HG03521 (cell line): Measurements from ENCODE around the gene IGSF8.
A peak's percentile ranks its signal among the peaks of the same experiment; 100 is the strongest.

ENCODE experiments used
- ATAC-seq: cut with Tn5 transposase; IDR thresholded peaks from one replicate; pipeline ENCODE4 v1.9.1; 2021; ENCODE audit warnings: mild to moderate bottlenecking, moderate library complexity; ENCODE audit not compliant: unreplicated experiment

IGSF8 gene

DNA sequence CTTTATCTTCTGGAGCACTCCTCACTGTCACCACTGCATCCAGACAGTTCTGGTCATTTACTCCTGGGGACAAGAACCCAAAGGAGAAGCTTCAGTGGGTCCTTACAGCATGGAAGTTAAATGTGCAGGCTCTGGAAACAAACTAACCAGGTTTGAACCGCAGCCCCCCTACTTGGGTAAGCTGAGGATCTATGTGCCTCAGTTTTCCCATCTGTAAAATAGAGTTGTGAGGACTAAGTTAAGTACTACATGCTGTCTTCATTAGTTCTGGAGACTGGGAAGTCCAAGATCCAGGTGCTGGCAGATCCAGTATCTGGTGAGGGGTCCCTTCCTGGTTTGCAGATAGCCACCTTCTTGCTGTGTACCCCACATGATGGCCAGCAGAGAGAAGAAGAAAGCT, 9.1 kb upstream of the IGSF8 start:
- ATAC-seq: no peak

- no peak for ATAC-seq
These were observed 6.7 kb upstream of the IGSF8 start for GRCh38 chr1:160105155-160105554.

DNA sequence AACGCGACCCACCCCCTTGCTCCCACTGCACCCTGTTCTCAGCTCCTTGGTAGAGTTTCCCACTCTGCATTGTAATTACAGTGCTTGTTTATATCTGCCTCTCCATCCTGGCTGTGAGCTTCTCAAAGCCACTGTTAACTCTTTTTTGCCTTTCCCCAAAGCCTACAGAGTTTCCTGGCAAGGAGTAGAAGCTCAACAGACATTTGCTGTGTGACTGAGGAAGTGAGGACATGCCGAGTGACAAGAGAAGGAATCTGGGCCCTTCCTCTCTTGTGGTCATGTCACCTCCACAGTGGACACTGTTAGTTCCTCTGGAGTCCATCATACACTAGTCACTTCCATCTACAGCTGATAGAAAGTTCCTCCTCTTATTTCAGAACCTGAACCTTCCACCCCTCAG, 6.1 kb upstream of the IGSF8 start:
- ATAC-seq: no peak

- no peak for ATAC-seq
These were observed 5.4 kb upstream of the IGSF8 start for GRCh38 chr1:160103658-160104408.

DNA sequence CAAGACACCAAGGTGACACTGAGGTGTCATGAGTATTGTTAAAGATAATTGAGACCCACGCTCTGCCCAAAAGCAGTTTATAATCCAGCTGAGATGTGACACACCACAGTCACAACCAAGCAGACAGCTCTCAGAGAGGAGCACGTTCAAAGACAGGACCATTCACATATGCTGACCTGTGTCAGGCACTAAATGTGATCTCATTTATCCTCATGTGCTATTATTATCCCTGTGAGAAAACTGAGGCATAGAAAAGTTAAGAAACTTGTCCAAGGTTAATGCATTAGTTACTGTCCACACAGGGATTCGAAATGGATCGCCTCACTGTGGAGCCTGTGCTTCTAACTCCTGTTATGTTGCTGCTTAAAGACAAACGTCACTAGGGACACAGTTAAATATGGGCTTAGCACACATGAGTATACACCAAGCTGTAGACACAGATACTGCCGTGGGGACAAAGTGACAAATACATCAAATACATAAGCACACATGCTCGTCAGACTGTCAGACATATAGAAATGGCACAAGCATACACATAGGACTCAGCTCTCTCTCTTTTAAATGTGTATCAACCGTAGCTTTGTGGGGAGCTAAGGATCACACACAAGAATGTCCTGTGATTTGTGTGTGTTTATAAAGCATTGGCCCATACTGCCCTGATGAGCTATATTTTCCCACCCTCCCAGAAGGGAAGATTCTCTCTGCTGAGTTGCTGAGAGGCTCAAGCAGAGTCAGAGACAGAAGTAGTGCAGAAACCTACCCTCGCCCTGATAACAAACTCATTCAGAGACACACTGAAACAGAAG, 3.5 kb upstream of the IGSF8 start:
- ATAC-seq: no peak

- no peak for ATAC-seq
These were observed 2.8 kb upstream of the IGSF8 start for GRCh38 chr1:160101037-160101716.

DNA sequence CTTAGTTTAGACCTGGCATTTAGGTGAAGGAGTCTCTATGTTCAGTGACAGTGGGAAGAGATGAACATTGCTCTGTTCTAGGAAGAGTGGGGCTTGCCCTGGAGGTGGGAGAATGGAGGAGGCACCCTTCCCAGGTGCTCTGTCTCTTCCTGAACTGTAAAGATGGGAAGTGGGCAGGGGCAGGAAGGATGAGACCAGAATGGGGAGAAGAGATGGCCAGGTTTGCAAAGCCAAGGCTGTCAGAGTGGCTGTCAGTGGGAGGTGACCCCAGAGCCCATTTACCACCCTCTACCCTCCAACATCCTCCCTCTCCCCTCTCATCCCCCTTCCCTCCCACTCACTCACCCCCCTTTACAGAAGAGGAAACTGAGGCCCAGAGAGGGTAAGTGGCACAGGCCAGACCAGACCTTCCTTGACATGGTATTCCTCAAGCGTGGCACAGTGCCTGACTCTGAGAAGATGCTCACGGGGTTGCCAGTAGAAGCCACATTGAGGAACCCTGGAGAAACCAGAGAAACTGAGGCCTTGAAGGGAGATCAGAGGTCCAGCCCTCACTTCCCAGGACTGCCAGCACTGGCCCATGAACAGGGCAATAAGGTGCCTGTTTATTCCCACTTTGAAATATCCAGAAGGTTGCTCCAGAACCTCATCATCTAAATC, 1.4 kb upstream of the IGSF8 start:
- ATAC-seq: no peak

- peak; percentile 83 for ATAC-seq
These were observed 588 bp upstream of the IGSF8 start for GRCh38 chr1:160098852-160099561.

- no peak for ATAC-seq
These were observed 1.1 kb downstream of the IGSF8 start for GRCh38 chr1:160097151-160097910.

GRCh38 chr1:160096274-160097116, 1.9 kb downstream of the IGSF8 start:
- ATAC-seq: no peak

- ATAC-seq: no peak
These were observed 2.9 kb downstream of the IGSF8 start for GRCh38 chr1:160095382-160096105.

- no peak for ATAC-seq
These were observed 3.6 kb downstream of the IGSF8 start for GRCh38 chr1:160094806-160095205.

DNA sequence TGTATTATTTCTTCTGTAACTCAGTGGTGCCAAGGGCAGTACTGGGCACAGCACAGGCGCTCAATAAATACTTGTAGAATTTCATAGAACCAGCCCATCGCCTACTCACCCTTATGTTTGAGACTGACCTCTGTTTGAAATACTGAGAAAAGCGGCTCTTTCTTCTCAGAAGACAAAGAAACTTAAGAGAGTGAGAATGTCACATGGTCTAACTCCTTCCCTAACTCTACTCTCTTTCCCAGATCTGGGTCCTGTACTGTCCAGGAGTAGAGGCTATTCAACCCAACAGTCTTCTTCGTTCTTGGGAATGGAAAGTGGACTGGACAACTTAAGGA, 4.2 kb downstream of the IGSF8 start:
- ATAC-seq: no peak

GRCh38 chr1:160093624-160094290, 4.7 kb downstream of the IGSF8 start:
- ATAC-seq: no peak

DNA sequence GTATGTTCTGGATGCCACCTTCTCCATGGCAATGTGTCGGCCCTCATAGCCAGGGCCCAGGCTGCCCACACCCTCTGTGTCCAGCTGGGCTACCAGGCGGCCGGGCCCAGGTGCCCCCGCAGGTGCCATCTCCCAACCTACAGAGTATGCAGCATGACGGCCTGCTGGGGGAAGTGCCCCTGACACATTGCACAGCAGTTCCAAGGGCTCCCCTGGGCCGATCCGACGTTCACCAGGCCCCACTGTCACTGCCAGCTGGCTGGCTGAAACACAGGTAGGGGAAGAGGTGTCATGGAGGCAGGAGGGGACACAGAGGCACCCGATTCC, 5.4 kb downstream of the IGSF8 start:
- no peak for ATAC-seq

- ATAC-seq: no peak
These were observed 5.9 kb downstream of the IGSF8 start for GRCh38 chr1:160092366-160093068.

DNA sequence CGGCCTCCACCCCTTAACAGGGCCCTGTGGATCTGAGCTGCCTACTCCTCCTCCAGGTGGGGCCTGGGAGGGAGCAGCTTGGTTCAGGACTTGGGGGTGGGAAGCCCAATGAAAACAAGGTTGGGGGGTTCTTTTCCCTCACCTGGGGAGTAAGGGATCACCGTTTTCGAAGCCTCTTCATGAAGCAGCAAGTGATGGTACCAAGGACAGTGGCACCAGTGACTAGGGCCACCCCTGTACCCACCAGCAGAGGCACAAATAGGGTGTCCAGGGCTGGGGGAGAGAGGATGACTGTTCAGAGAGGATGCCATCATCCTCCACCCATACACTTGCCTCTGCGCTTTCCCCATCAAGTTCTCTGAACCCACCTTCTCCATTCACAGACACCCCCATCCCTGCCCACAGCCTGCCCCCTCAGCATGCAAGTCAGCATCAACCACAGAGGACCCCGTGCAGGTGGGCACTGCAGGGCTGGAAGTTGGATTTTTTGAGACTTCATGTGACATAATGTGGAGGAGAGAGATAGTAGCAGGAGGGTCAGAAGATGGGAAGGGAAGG, 6.7 kb downstream of the IGSF8 start:
- no peak for ATAC-seq
